Stimulated activated CD8-positive, alpha-beta memory T cell treated with anti-CD3 and anti-CD28 coated beads, Interleukin-15, amount 100 ng/mL, for 1 hour (primary cell): ENCODE data around the gene GRM1.

Source experiments
- DNase-seq: peaks from one replicate; pipeline ENCODE4 v3.0.0-alpha.2; 2020; ENCODE audit warnings: low read depth

Gene GRM1

DNA sequence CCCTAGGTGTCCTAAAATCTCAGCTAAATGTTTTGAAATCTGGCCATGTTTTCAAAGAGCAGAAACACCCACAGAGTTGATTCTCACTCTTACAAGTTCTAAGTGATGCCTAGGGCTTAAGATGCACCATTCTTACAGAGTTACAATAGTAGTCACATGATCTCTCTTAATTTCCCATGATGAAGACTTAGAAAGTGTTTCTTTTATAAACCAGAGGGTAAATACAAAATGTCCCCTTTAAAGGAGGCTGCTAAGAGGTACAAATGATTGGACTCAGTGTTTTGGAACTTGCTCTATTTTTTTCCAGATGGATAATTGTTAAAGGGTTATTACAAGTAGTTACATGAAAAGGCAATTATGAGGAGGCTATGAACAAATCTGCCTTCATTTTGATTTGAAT lies 244.6 kb downstream of the GRM1 start:
- no peak for DNase-seq

DNA sequence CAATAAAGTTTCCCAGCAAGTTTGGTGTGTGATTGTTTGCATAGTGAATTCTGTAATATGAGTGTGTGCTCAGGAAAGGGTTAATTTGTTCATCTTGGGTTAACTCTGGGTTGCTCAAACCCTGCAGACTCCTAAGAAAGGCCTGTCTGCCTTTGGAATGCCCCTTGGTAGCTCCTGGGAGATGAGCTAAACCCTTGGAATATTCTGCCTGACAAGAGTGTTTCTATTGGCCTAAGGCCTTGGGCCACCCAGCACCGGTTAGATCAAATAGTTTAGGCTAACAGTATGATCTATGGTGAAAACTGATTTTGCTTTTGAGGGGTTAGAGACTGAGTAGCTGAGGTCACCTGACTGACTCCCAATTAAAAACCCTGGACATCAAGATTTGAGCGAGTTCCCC lies 248.3 kb downstream of the GRM1 start:
- no peak for DNase-seq

DNA sequence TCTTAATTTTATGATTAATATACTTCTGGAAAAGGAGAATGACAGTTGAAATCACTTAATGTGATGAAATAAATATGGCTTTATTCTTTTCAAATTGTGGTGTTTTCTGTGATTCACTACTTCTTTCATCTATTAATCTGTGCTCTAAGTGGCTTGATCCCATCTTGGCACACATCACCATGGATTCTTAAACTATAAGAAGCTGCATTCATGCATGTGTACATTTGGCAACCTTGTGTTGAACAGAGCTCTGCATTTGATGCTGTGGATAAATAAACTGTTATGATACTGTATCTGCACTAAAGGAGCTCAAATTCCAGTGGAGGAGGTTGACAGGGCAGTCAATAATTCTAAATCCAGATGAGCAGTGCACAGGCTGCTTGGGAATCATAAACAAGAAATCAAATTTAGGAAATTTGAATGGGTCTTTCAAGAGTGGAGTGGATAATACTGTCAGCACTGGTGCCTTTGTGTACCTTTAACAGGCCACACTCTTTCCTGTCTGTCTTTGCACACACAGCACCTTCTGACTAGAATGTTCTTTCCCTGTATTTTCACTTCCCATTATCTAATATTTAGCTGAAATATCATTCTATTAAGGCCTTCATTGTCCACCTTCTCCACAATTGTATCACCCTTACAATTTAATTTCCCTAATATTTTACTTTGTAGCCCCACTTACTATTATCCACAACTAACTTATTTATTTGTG lies 252.9 kb downstream of the GRM1 start:
- no peak for DNase-seq

DNA sequence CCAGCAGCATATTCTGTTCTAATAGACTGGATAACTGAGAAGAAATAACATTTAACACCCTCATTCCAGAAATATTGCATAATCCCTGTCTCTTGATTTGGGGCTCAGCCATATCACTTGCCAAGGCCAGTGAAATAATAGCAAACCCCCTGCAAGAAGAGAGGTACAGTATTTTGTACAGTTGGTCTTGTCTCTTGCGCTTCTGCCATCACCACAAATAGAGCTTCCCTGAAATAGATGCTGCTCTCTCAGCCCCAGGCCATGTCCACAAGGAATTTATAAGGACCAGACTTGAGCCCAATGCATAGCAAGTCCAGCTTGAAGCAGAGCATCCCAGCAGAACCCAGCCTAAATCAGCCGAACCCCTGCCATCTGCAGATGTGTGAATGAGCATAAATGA lies 254.0 kb downstream of the GRM1 start:
- no peak for DNase-seq

DNA sequence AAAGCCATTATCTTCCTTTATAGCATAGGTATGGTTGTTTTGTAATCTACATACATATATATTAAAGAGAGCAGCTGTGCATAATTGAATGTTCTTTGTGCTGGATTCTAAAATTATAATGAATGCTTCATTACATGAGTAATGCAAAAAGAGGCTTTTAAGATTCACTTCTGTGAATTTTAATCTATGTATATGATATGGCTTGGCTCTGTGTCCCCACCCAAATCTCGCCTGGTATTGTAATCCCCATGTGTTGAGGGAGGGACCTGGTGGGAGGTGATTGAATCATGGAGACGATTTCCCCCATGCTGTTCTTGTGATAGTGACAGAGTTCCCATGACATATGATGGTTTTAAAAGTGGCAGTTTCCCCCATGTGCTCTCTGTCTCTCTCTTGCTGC lies 255.4 kb downstream of the GRM1 start:
- DNase-seq = no peak

DNA sequence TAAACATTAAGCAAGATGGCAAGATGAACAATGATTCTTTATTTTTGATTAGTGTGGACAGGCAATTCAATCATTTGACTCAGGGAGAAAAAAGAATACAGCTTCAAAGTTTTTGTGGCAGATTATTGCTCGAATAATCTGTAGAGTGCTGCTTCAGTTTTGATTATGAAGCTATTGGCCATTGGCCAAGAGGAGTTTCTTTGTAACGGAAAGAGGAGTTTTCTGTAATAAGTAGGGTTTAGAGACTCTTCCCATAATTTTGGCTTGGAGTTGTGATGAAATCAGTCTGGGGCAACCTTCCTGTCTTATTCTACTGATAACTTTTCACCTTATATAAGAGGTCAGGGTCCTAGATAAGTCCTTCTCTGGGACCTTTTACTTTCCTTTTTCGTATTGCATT lies 258.1 kb downstream of the GRM1 start:
- DNase-seq = no peak

DNA sequence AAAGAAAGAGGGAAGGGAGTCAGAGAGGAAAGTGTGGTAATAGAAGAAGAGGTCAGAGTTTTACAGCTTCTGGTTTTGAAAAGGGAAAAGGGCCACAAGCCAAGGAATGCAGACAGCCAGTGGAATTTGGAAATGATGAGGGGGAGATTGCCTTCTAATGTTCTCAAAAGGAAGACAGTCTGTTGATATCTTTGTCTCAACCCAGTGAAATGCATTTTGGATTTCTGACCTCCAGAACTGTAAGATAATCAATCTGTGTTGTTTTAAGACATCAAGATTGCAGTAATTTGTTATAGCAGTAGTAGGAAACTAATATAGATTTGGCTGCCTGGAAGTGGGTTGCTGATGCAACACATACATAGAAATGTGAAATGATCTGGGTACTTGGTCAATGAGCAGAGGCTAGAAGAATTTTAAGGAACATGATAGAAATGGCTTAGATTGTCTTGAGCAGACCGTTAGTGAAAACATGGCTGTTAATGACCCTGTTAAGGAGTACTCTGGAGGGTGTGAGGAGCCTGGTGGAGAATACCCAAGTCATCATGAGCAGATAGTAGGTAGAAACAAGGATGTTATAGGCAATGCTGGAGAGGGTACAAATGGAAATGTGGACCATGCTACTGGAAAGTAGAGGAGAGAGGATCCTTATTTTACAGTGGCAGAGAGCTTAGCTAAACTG lies 259.0 kb downstream of the GRM1 start:
- no peak for DNase-seq

DNA sequence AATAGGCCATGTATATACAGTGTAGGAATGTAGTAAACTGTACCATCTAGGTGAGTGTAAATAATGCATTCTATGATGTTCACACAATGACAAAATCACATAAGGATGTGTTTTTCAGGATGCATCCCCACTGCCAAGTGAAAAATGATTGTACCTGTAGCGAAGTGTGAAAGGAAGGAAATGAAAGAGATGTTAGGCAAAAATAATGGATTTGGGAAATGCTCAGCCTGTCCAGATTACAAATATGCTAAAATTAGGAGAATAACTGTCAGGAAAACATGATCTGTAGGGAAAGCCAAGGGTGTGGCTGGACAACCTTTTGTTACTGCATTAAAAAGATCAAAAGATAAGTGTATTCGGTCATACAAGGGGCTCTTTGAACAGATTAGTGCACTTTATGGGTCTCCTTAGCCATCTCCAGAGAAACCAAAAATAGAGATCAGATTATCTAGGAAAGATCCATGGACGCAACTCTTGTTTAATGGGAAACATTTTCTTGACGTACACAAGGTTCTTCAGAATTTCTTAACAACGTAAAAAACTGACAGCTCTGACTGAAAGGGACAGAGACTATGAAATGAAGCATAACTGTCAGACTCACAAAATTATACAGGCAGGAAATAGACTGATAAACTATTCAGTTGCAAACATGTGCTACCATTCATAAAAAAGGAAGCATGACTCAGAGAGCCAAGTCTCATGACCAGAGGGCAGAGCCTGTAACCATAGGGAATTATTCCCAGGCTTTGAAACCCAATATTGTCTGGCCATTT lies 261.1 kb downstream of the GRM1 start:
- DNase-seq = no peak

DNA sequence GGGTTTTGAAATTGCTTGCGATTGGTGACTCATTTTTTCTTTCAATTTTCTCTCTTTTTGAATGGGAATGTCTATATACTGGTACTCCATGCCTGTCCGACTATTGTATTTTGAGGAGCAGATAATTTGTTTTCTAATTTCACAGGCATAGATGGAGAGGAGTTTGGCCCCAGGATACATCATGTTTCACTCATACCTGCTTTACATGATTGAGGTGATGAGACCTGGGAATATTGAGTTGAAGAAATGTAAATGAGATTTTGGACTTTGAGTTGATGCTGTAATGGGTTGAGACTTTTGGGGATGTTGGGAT lies 261.7 kb downstream of the GRM1 start:
- DNase-seq = no peak

DNA sequence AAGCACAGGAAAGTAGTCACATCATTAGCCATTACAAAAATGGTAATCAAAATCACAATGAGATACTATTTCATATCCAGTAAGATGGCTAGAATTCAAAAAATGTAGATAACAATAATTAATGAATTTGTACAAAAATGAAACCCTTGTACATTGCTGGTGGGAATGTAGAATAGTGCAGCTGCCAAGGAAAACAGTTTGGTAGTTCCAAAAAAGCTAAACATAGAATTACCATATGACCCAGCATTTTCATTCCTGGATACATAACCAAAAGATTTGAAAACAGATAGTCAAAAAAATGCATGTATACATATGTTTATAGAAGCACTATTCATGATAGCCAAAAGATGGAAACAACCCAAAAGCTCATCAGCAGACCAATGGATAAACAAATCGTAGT lies 263.6 kb downstream of the GRM1 start:
- DNase-seq = no peak

DNA sequence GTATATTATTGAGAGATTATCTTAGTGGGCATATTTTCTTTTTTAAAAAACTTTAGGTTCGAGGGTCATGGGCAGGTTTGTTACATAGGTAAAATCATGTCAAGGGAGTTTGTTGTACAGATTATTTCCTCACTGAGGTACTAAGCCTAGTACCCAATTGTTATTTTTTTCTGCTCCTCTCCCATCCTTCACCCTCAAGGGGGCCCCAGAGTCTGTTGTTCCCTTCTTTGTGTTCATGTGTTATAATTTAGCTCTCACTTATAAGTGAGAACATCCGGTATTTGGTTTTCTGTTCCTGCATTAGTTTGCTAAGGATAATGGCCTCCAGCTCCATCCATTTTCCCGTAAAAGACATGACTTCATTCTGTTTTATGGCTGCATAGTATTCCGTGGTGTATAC lies 266.8 kb downstream of the GRM1 start:
- DNase-seq = no peak

DNA sequence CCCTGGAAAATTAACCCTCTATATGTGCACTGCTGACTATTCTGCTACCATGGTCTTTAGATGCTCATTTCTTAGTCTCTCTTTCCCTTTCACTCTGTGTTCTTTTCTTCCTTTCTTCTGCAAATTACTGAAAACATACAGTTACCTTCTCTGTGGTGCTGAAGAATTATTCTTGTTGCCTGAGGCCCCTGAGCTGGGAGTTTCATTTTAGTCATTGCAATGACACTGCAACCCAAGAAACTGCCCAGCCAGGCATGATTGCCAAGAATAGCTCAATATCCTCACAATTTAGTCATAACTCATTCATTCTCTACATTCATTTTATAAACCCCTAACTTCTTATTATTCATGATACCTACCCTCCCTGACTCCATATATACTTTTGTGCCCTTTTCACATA lies 269.0 kb downstream of the GRM1 start:
- no peak for DNase-seq

DNA sequence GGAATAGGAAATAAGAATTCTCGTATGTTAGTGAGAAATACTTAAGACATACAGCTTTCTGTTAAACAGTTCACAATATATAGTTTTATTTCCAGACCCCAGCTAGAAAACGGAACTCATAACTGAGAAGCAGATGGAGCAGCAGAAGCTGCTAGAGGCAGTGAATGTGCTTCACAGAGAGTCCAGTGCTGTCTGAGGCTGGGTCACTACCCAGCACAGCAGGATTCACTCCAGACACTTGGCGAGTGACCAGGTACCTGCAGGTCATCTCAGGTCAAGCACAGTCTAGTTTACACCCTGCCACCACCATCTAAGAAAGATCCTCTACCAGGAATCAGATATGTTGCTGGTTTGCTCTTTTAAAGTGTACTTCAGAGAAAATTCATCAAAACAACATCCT lies 271.7 kb downstream of the GRM1 start:
- DNase-seq = no peak

DNA sequence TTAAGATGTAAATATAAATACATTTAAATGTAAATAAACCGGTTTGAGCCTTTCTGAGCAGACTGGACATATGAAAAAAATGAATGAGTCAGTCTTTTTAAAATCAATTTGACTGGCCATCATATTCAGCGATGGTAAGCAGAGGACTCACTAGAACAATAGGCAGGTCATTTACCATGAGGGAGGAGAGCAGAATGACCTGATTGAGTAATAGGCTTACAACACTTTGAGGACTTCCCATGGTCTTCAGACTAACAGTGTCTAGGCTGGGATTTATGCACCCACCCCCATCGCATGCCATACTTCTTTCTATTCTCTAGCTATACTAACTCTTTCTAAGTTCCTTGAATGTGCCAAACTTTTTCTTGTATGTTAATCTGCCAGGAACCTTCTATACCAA lies 272.9 kb downstream of the GRM1 start:
- DNase-seq = no peak

DNA sequence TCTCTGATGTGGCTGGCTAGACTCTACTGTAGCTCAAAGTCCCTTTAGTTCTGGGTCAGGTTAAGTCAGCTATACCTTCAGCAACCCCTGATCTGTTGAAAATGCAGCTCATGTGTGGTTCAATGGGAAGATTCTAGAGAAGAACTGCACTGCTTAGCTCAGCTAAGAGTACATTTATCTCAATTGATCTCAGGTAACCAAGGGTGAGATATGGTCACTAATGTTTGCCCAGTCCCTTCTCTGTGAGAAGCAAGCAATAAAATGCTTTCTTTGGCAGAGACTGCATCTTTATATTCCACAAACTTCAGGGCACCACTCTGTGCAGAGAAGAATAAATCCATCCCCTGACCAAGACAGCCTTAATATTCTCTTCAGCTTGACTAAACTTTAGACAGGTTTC lies 274.1 kb downstream of the GRM1 start:
- no peak for DNase-seq

DNA sequence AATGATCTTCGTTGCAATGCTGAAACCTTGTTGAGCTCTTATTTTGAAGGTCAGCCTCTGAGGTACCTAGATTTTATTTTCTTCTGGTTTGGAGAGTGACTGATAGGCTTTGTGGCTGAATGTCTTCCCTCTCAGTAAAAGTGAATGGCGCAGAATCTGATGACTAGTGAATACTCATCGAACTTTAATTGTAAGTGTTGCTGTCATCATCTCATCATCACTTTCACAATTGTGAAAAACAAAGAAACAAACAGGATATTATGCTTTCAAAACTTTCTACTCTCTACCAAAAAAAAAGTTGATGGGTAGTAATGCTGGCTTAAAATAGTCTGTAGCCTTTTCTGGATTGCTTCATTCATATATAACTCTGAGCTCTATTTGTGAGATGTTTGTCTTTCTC lies 275.3 kb downstream of the GRM1 start:
- no peak for DNase-seq

DNA sequence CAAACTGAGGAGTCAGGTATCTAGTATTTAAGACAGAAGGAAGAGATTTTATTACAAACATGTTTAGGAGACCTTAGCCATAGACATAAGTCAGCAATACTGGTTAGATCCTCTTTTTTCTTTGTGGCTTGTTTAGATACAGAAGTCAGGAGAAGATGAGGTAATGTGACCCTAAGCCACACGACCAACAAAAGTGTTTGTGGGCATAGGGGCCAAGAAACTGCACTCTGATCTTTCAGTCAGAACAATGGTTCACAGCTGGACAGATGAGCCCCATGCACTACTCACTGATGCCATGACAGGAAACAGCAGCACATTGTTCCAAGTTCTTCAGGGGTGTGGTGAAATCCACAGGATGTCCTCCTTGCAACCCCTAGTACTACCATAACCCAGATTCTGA lies 276.2 kb downstream of the GRM1 start:
- no peak for DNase-seq

DNA sequence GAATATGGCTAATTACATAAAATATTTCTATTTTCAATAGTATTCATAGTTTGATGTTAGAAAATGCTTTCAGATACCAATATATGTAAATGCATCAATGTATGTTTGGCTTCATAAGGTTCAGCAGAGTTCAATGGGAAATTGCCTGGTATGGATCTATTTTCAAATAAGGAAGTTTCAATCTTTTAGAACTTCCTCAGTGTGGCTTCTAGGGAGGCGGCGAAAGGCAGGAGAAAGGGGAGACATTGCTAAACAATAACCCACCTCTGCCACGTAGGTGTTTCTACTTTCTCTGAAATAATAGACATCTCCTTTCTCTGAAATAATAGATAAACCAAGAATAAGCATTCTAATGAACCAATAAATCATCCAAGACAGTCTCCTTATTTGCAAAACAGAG lies 277.1 kb downstream of the GRM1 start:
- no peak for DNase-seq

DNA sequence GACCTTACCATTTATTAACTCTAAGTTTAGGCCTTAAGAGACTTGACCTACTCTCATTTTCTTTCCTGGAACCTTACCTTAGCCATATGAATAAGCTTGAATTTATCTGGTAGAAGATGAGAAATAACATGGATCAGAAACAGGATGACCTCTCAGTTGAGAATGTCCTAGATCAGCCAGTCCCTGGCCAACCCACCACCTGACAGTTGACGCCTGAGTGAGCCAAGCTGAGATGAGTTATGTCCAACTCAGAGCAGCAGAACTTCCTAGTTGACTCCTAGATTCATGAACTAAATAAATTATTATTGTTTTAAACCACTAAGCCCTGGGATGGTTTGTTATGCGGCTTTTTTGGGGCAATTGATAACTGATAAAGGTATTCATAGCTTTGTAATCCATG lies 281.8 kb downstream of the GRM1 start:
- DNase-seq = no peak

DNA sequence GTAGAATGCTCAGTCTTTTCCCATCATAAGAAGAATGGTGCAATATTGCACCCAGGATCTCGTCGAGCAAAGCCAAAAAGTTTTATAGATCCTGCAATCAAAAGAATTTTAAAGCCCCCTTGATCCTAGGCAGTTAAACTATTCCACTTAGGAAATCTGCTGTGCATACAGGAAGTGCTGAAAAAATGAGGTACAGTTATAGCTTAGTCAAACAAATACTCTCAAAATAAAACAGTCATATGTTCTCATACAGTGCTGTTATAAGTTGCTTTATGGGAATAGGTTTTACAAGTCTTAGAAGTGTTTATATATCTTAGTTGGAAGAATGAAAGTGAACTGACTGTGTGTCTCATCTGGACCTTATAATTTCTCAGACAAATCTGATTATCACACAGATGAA lies 282.2 kb downstream of the GRM1 start:
- DNase-seq = no peak

DNA sequence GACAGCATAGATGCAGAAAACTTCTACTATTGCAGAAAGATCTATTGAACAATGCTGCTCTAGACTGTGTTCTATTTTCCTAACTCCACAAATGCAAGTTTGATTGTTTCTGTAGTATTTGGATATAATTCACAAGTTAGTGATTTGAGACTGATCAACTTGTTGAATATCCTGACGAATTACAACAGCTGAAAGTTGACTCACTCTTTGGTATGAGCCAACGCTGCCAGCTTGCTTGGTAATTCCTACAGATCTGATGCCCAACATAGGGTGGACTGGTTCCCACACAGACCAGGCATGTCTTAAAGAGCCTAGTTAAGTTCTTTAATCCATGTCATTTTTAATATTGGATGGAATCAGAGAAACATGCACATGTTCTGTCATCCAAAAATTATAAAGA lies 283.7 kb downstream of the GRM1 start:
- DNase-seq = no peak

DNA sequence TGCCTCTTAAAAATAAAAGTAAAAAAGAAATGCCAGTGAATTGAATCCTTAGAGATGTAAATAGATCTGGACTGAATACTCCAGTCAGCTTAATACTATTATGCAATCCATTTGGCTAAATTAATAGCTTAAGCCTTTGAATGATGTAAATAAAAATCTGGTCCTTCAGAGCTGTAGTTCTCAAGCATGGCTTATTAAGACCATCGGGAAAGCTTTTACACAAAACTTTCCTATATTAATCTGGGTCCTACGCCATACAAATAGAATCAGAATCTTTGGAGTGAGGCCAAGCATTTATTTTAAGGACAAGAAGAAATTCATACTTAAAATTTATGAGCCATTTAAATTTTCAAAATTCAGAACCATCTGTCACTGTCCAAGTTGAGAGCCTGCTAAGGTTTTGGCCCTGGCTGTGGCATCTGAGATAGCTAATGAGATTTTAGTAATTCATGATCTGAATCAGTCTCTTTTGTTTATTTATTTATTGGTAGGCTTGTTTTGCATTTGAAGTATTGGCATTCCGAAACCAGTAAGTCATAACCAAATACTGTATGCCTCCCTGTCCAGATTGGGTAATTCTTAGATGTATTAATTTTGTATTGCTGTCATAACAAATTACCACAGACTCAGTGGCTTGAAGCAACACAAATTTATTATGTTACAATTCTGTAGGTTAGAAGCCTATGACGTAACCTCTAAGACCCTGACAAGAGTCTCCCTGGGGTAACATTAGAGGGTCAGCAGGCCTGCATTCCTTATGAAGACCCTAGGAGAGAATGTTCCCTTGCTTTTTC lies 286.7 kb downstream of the GRM1 start:
- no peak for DNase-seq

DNA sequence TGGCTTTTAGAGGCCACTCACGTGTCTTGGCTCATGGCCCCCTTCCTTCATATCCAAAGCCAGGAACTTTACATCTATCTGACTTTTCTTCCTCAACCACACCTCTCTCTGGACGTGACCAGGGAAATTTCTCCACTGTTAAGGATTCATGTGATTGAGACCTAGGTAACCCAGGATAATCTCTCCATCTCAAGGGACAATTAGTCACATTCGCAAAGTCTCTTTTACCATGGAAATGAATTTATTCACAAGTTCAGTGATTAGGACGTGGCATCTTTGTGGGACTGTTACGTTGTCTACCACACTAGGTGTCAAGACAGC lies 287.3 kb downstream of the GRM1 start:
- no peak for DNase-seq
